AG09309 (cell line): ENCODE measurements around the gene ZNF563.

ENCODE experiments used
- DNase-seq: peaks from one replicate; pipeline ENCODE4 v3.0.0-alpha.2; 2010; ENCODE audit warnings: low read depth
- H3K4me3 ChIP-seq: 2 replicates; pipeline ENCODE4 v1.5.1; 2011; ENCODE audit warnings: mild to moderate bottlenecking, low read depth, low read length, moderate library complexity; ENCODE audit not compliant: control insufficient read depth
- CTCF ChIP-seq: IDR thresholded peaks from 2 replicates; pipeline ENCODE4 v1.5.1; 2011; ENCODE audit warnings: mild to moderate bottlenecking, low read depth, low read length, inconsistent platforms; ENCODE audit not compliant: insufficient read depth, control insufficient read depth; ENCODE audit errors: missing control alignments

The ZNF563 gene

GRCh38 chr19:12278713-12279112, 54.7 kb downstream of the ZNF563 start:
- TF ChIP-seq CTCF: no peak
- no peak for DNase-seq
- H3K4me3 ChIP-seq: no peak overlapping the region

GRCh38 chr19:12272980-12273901, 60.2 kb downstream of the ZNF563 start:
- H3K4me3 ChIP-seq: no peak overlapping the region

GRCh38 chr19:12272386-12272785, 61.0 kb downstream of the ZNF563 start:
- TF ChIP-seq CTCF: no peak
- no peak overlapping the region for H3K4me3 ChIP-seq
- no peak for DNase-seq

More at GRCh38 chr19:12272980-12273901, 60.2 kb downstream of the ZNF563 start:
- no peak for TF ChIP-seq CTCF
- no peak for DNase-seq

GRCh38 chr19:12270854-12271253, 62.6 kb downstream of the ZNF563 start:
- no peak for DNase-seq
- no peak overlapping the region for H3K4me3 ChIP-seq
- TF ChIP-seq CTCF: no peak
